Femur (tissue), 1 donor: Measurements from ENCODE around the gene DENND2C.
"Not testable (repeated sequence)": the region's sequence is repeated elsewhere in the genome, so short reads cannot be mapped to it uniquely, and the experiment has no call there.

ENCODE experiments used
- DNase-seq: peaks from one replicate; pipeline ENCODE4 v3.0.0-alpha.2; 2017

DENND2C gene

GRCh38 chr1:114595602-114596001 is 74.2 kb downstream of the DENND2C start:
- no peak for DNase-seq

DNA sequence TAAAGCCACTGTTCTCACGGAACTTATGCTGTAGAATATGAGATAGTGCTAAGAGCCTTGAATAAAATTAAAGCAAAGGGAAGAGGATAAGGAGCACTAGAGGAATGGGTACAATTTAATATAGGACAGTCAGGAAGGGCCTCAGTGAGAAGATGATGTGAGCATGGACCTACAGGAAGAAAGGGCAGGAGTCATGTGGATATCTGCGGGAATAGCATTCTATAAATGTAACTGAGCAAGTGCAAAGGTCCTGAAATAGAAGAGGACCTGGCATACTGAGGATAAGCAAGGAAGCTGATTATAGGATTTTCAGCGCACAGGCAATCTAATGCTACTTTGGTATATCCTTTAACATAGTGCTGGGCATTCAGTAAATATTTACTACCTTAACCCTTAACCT is 75.8 kb downstream of the DENND2C start:
- DNase-seq = no peak

- no peak for DNase-seq
Measured at GRCh38 chr1:114589122-114589521, 80.7 kb downstream of the DENND2C start.

- DNase-seq = no peak
Measured at GRCh38 chr1:114588196-114588689, 81.6 kb downstream of the DENND2C start.

DNA sequence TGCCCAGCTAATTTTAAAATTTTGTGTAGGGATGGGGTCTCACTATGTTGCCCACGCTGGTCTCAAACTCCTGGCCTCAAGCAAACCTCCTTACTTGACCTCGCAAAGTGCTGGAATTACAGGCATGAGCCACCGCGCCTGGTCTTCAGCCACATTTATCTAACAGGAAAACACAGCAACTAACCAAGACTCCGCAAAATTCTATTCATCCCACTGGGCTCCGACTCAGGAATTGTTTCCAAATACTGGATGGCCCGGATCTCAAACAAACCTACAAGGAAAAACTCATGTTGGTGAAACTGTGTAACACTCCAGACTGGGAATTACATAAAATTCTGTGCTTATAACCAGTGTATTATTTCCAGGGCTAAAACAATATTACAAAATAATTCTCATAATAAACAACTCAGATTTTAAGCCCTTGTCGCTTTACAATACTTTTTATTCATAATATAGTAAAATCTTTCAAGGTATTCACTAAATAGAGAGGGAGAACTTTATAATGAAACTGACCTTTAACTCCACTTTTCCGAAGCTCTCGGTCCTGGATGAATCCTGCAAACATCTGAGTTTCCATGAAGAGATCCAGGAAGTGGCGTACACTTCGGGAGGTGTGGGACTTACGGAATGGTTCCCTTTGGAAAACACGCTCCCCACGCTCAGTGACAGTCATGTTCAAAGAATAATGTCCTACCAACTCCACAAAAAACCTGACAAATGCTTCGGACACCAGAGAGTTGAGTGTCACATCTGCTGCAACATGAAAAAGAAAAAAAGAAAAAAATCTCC is 82.5 kb downstream of the DENND2C start:
- no peak for DNase-seq

- DNase-seq = no peak
Measured at GRCh38 chr1:114586513-114587047, 83.3 kb downstream of the DENND2C start.

- DNase-seq = no peak
Measured at GRCh38 chr1:114585231-114585630, 84.6 kb downstream of the DENND2C start.

- peak; percentile 99 for DNase-seq
Measured at GRCh38 chr1:114581335-114582287, 88.2 kb downstream of the DENND2C start, which contains the start of gene BCAS2. Gene BCAS2, minus strand, starts transcription at chr1:114581615. Its CDS starts 24 bp downstream, at chr1:114581591.

DNA sequence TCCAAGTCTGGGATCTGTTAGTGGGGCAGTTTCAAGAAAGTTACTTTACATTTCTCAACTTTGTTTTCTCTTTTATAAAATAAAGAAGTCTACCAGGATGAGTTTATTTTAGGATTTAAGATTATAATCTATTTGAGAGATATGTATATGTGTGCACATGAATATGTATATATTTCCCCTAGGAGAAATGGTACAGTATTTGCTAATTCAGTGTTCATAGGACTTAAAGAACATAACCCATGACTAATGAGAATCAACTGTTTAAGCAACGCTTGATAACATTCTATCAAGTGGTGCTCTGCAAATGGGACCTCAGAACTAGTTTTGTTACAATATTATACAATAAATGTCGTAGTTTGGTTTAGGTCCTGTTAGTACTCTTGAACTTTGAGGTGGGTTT is 95.5 kb downstream of the DENND2C start:
- DNase-seq = no peak

DNA sequence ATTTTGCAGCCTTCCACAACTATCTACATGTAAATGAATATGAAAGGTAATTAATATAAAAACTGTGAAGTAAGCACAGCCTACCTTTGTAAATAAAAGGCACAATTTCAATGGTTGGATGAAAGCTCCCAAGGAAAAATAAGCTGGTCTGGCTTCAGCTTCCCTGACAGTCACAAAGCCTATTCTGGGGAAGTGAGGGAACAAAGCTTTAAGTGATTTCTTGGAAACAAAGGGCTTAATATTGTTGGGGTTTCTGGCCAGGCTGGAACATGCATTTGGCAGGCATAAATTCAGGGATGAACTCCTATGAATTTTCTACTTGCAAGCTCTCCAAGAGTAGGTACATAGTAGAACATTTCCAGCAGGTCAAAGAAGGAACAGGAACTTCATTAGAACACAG is 105.7 kb downstream of the DENND2C start:
- DNase-seq = no peak

GRCh38 chr1:114562978-114563510 is 106.8 kb downstream of the DENND2C start:
- not testable (repeated sequence) for DNase-seq

- DNase-seq = no peak
Measured at GRCh38 chr1:114561333-114561732, 108.5 kb downstream of the DENND2C start.

GRCh38 chr1:114559356-114559755 is 110.5 kb downstream of the DENND2C start:
- DNase-seq = no peak

DNA sequence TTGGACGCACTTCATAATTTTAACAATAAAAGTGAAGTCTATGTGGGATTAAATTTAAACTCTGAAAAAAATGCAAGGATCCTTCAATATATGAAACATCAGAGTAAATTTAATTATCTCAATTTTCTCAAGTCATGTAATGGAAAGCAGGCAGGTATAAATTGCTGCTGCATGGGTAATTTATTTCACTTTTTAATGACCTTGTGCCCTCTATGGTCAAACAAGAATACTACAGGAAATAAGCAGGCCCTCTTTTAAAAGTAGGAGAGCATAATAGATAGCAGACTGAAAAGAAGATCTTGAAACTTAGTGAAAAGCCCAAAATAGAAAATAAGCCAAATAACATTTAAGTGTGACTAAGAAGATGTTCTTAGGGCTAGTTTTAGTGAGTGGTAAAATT is 111.3 kb downstream of the DENND2C start:
- DNase-seq = no peak

DNA sequence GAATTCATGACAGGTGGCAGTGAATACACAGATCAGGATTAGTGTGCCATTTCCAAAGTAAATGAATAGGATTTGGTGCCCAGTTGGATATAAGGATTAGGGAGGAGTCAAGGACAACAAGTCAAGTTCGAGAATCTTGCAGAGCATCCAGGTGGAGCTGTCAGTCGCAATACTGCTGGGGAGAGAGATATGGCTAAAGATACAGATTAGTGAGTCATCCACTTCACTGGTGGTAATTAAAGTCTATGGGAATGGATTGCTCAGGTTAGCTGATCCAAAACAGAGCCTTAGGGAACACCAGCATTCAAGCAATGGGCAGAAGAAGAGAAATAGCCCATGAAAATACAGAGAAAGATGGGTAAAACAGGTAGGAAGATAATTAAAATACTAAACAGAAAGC is 115.3 kb downstream of the DENND2C start:
- DNase-seq = no peak

DNA sequence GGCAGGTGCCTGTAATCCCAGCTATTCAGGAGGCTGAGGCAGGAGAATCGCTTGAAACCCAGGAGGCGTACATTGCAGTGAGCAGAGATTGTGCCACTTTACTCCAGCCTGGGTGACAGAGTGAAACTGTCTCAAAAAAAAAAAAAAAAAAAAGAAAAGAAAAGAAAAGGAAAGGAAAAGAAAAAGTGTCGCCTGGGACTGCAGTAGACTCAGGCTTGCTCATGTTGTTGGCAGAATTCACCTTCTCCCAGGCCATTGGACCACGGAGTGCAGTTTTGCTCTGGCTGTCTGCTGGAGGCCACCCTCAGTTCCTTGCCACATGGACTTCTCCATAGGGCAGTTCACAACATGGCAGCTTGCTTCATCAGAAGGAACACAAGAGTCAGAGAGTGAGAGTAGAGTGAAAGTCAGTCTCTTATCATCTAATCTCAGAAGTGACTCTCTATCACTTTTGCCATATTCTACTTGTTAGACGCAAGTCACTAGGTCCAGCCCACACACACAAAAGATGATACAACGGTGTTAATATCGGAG is 117.7 kb downstream of the DENND2C start:
- no peak for DNase-seq

DNA sequence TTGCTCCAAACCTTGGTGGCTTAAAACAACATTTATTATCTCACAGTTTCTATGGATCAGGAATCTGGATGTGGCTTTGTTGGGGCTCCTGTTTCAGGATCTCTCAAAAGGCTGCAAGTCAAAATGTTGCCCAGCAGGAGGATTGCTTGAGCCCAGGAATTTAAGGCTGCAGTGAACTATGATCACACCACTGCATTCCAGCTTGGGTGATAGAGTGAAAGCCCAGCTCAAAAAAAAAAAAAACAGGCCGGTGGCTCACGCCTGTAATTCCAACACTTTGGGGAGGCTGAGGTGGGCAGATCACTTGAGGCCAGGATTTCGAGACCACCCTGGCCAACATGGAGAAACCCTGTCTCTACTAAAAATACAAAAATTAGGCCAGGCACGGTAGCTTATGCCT is 118.4 kb downstream of the DENND2C start:
- no peak for DNase-seq

DNA sequence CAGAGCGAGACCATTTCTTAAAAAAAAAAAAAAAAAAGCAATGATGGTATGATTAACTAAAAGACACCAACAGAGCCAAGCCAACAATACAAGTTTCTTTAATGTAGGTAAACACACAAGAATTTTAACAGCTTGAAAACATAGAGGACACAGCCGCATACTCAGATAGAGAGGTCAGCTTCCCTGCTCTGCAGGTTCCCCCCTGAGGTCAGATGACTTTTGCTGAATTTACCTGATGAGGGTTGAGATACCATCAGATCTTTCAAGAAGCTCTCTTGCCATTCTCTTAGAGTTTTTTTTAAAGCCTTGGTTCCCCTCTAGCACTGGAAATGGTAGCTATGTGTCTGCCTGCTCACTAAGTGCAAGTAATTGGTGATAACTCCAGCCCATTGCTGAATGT is 119.5 kb downstream of the DENND2C start:
- DNase-seq = no peak

GRCh38 chr1:114549137-114549536 is 120.7 kb downstream of the DENND2C start:
- no peak for DNase-seq

DNA sequence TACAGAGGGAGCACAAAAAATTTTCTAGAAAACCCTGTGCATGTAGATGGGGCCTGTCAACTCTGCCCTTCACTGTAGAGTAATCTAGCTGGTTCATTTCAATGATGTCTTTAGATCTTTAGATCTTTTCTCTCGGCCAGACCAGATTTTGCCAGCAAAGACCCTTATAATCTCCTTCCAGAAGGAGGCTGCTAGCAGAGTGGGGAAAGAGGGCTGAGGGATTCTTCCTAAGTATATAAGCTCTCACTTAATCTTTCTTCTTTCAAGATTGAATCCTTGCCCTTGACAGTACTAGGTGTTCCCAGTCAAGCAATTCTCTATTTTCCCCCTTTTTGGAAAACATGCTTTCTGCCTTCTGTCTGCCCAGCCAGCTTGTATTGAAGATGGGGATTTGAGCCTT is 122.8 kb downstream of the DENND2C start:
- no peak for DNase-seq

DNA sequence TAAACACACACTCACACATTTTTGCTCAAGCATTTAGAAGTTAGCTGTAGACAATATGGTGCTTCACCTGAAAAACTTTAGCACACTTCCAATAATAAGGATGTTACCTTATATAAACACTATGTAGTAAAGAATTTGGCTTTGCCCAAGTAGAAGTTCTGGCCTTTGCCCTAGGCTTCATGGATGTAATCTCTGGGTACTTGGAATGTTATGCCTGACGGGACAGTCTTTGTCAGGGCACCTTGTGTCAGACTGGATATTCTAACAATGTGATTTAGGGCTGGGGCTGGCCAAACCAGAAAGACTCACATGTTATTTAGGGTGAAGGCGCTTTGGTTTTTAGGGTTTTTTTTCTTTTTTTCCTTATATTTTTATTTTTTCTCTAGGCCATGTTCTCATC is 124.1 kb downstream of the DENND2C start:
- DNase-seq = no peak

DNA sequence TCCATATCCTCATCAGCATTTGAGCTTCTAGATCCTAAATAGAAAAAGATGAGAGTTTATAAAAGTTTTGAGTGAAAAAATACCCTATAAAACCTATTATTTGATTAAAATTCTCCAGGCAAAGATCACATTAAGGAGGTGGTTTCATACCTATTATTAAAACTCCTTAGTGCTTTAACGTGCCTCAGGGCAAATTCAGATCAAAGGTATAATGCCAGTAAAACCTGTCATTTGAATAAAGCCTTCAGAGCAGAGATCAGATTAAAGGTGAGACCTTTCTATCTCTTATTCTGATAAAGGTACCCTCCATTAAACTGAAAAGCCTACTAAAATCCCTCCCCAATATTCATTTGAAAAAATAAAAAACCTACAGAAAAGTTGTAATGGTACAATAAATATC is 124.5 kb downstream of the DENND2C start:
- DNase-seq = no peak

DNA sequence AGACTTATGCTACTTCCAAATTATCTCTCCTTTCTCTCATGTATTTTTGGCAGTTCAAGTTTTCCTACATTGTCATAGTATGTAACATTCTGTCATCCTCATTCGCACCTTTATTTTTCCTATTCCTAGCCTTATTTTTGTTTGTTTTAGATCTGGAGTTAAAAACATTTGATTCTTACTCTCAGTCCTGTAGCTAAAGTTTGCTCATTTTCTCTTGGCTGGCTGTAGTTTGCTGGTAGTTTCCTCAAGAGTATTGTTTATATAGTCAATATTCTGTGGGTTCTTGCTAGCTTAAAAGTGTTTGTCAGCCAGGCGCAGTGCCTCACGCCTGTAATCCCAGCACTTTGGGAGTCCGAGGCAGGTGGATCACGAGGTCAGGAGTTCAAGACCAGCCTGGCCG is 129.0 kb downstream of the DENND2C start:
- DNase-seq = no peak
